Natural killer cell (primary cell): ENCODE data around the gene RWDD4. TPM values are rescaled to one million over a fixed set of nuclear protein-coding genes. Genes with fewer than 3 reads are reported as not detected.

Experiments
- total RNA-seq, 4 donors: library from RNA; stranded (reverse); fragments of 120-200 nt in 1 of 4; gene quantifications; one replicate each; pipeline versions ENCODE4 v1.2.3 to v1.2.4, GENCODE V29; 2013 to 2022

RWDD4 gene
- total RNA-seq, 3 donors from 2014 or later (not counting 1 experiment from before 2014, with no cell fraction given) = 14.3 to 20.7 (median 17.6) TPM

Other genes starting within 250 kb of the RWDD4 start
- gene CDKN2AIP, start 214.5 kb downstream of the RWDD4 start, total RNA-seq = 10 to 100 TPM; 24.2 to 27.3 (median 25.7) TPM
- gene ING2, start 154.1 kb downstream of the RWDD4 start, total RNA-seq = 10 to 100 TPM in 2 of 3 donors, 1 to 10 TPM in 1; 7.2 to 17.1 (median 10.9) TPM
- gene TRAPPC11, start 108 bp upstream of the RWDD4 start, total RNA-seq = 10 to 100 TPM; 33.4 to 41.7 (median 36.8) TPM
- under 1 TPM in 1 of 3 donors, not detected in 2; 0.23 TPM for gene STOX2, start 246.1 kb upstream of the RWDD4 start, total RNA-seq